IMR-90 (cell line): ENCODE measurements around the gene RTP5. TPM values are rescaled to one million over a fixed set of nuclear protein-coding genes. Genes with fewer than 3 reads are reported as not detected.

ENCODE experiments used
- ATAC-seq: fragments of 200-7000 bp; cut with Tn5 transposase; 2 replicates; pipeline ENCODE4 v1.9.1; 2020; ENCODE audit warnings: low read depth, mild to moderate bottlenecking, moderate library complexity
- BruUV-seq: library from RNA; stranded (reverse); fragments of 400-500 nt; replicated peaks from 2 replicates; lab custom pipeline; 2021; lab: Mats Ljungman, UMichigan
- CTCF ChIA-PET: fragments of 300-600 bp; formaldehyde crosslinking; extraction: SDS; loops from one replicate; lab custom pipeline; 2021; ENCODE audit warnings: antibody characterized with exemption; lab: Yijun Ruan, JAX
- POLR2A ChIA-PET: fragments of 300-600 bp; sonication (Branson Sonifier 250); formaldehyde crosslinking; loops from one replicate; lab custom pipeline; 2022; ENCODE audit warnings: antibody characterized with exemption; ENCODE audit not compliant: unreplicated experiment; lab: Charles Lee
- DNase-seq: peaks from one replicate; pipeline ENCODE4 v3.0.0; 2013
- H2AFZ ChIP-seq: replicated peaks from 2 replicates; pipeline ENCODE3; 2013; ENCODE audit warnings: low read length, mild to moderate bottlenecking; ENCODE audit not compliant: poor library complexity
- H2AK5ac ChIP-seq: 2 replicates; pipeline ENCODE4 v1.6.1; 2013; ENCODE audit warnings: low read depth, low read length, inconsistent platforms
- H2AK9ac ChIP-seq: replicated peaks from 2 replicates; pipeline ENCODE3; 2013; ENCODE audit warnings: mild to moderate bottlenecking, low read depth, low read length, moderate library complexity; ENCODE audit not compliant: poor library complexity
- H2BK120ac ChIP-seq: 2 replicates; pipeline ENCODE4 v1.6.1; 2013; ENCODE audit warnings: low read depth, low read length, inconsistent platforms
- H2BK15ac ChIP-seq: 3 replicates; pipeline ENCODE4 v1.6.1; 2013; ENCODE audit warnings: low read depth, low read length, inconsistent platforms
- H2BK20ac ChIP-seq: 2 replicates; pipeline ENCODE4 v1.6.1; 2013; ENCODE audit warnings: low read depth, mild to moderate bottlenecking, inconsistent platforms, low read length, moderate library complexity
- H2BK5ac ChIP-seq: 2 replicates; pipeline ENCODE4 v1.6.1; 2013; ENCODE audit warnings: mild to moderate bottlenecking, low read depth, low read length, inconsistent platforms; ENCODE audit not compliant: poor library complexity, severe bottlenecking
- H3K14ac ChIP-seq: replicated peaks from 2 replicates; pipeline ENCODE4 v1.6.1; 2013; ENCODE audit warnings: low read depth, low read length, inconsistent platforms
- H3K18ac ChIP-seq: 2 replicates; pipeline ENCODE4 v1.6.1; 2013; ENCODE audit warnings: low read depth, low read length, control low read depth
- H3K23ac ChIP-seq: 2 replicates; pipeline ENCODE4 v1.6.1; 2013; ENCODE audit warnings: low read depth, low read length, inconsistent platforms
- H3K27ac ChIP-seq: 2 replicates; pipeline ENCODE4 v1.5.1; 2013; ENCODE audit warnings: mild to moderate bottlenecking, control low read depth, low read length; ENCODE audit not compliant: insufficient read depth
- H3K27me3 ChIP-seq: 2 replicates; pipeline ENCODE4 v1.6.1; 2013; ENCODE audit warnings: low read length; ENCODE audit not compliant: control insufficient read depth, insufficient read depth
- H3K36me3 ChIP-seq: 2 replicates; pipeline ENCODE4 v1.6.1; 2013; ENCODE audit warnings: low read length, mixed read lengths; ENCODE audit not compliant: control insufficient read depth, insufficient read depth
- H3K4ac ChIP-seq: 2 replicates; pipeline ENCODE4 v1.6.1; 2013; ENCODE audit warnings: low read depth, low read length, inconsistent platforms
- H3K4me1 ChIP-seq: 2 replicates; pipeline ENCODE4 v1.6.1; 2013; ENCODE audit warnings: low read length, mixed read lengths; ENCODE audit not compliant: control insufficient read depth, insufficient read depth
- H3K4me2 ChIP-seq: 2 replicates; pipeline ENCODE4 v1.6.1; 2013; ENCODE audit warnings: low read depth, mild to moderate bottlenecking, control low read depth, low read length, moderate library complexity
- H3K4me3 ChIP-seq: 2 replicates; pipeline ENCODE4 v1.5.1; 2013; ENCODE audit warnings: low read depth, mild to moderate bottlenecking, control low read depth, low read length, moderate library complexity; ENCODE audit not compliant: insufficient read depth
- H3K56ac ChIP-seq: 2 replicates; pipeline ENCODE4 v1.6.1; 2013; ENCODE audit warnings: low read length, inconsistent platforms; ENCODE audit not compliant: insufficient read depth; ENCODE audit errors: extremely low read depth
- H3K79me1 ChIP-seq, 2 experiments: 2 replicates each; pipeline ENCODE4 v1.6.1; 2013; ENCODE audit warnings: low read length in 2 of 2, inconsistent platforms in 1 of 2, low read depth in 1 of 2
- H3K9ac ChIP-seq: 2 replicates; pipeline ENCODE4 v1.6.1; 2013; ENCODE audit warnings: low read depth, low read length, control low read depth
- H3K9me1 ChIP-seq: 2 replicates; pipeline ENCODE4 v1.6.1; 2013; ENCODE audit warnings: low read length, inconsistent platforms; ENCODE audit not compliant: insufficient read depth
- H3K9me3 ChIP-seq: 2 replicates; pipeline ENCODE4 v1.6.1; 2013; ENCODE audit warnings: low read length; ENCODE audit not compliant: control insufficient read depth, insufficient read depth
- H4K20me1 ChIP-seq: 2 replicates; pipeline ENCODE4 v1.6.1; 2013; ENCODE audit warnings: low read length, inconsistent platforms; ENCODE audit not compliant: insufficient read depth
- H4K5ac ChIP-seq: 2 replicates; pipeline ENCODE4 v1.6.1; 2013; ENCODE audit warnings: mild to moderate bottlenecking, low read depth, low read length, control low read depth
- H4K8ac ChIP-seq, 2 experiments: 2 replicates each; pipeline ENCODE4 v1.6.1; 2013; ENCODE audit warnings: low read depth in 2 of 2, low read length in 2 of 2, control low read depth in 1 of 2, inconsistent platforms in 1 of 2
- H4K91ac ChIP-seq: 2 replicates; pipeline ENCODE4 v1.6.1; 2013; ENCODE audit warnings: low read depth, low read length, inconsistent platforms; ENCODE audit not compliant: insufficient read depth
- BHLHE40 ChIP-seq: fragments of 150-350 bp; IDR thresholded peaks from 2 replicates; pipeline ENCODE4 v1.6.1; 2016; ENCODE audit warnings: mild to moderate bottlenecking, low read depth, low read length
- CEBPB ChIP-seq: IDR thresholded peaks from 2 replicates; pipeline ENCODE4 v1.6.1; 2012; ENCODE audit warnings: low read depth, low read length, improper control_type of control experiment
- CHD1 ChIP-seq: IDR thresholded peaks from 2 replicates; pipeline ENCODE4 v1.6.1; 2012; ENCODE audit warnings: low read depth, low read length, improper control_type of control experiment
- ELK1 ChIP-seq: fragments of 150-350 bp; IDR thresholded peaks from 2 replicates; pipeline ENCODE4 v1.6.1; 2016; ENCODE audit warnings: low read depth, mild to moderate bottlenecking, low read length, moderate library complexity, borderline replicate concordance
- FOS ChIP-seq: fragments of 150-350 bp; IDR thresholded peaks from 2 replicates; pipeline ENCODE4 v1.6.1; 2016; ENCODE audit warnings: low read depth, low read length
- MAFK ChIP-seq: IDR thresholded peaks from 2 replicates; pipeline ENCODE4 v1.6.1; 2012; ENCODE audit warnings: low read depth, low read length, improper control_type of control experiment
- MAZ ChIP-seq: IDR thresholded peaks from 2 replicates; pipeline ENCODE4 v1.6.1; 2012; ENCODE audit warnings: low read depth, mild to moderate bottlenecking, low read length, improper control_type of control experiment, moderate library complexity, borderline replicate concordance
- MXI1 ChIP-seq: IDR thresholded peaks from 2 replicates; pipeline ENCODE4 v1.6.1; 2012; ENCODE audit warnings: low read depth, mild to moderate bottlenecking, low read length, moderate library complexity, borderline replicate concordance
- NFE2L2 ChIP-seq: fragments of 150-350 bp; IDR thresholded peaks from 2 replicates; pipeline ENCODE4 v1.6.1; 2016; ENCODE audit warnings: low read depth, mild to moderate bottlenecking, low read length
- POLR2A ChIP-seq: IDR thresholded peaks from 2 replicates; pipeline ENCODE4 v1.6.1; 2012; ENCODE audit warnings: mild to moderate bottlenecking, low read depth, low read length
- RCOR1 ChIP-seq: IDR thresholded peaks from 2 replicates; pipeline ENCODE4 v1.6.1; 2012; ENCODE audit warnings: mild to moderate bottlenecking, low read length, improper control_type of control experiment; ENCODE audit not compliant: insufficient replicate concordance
- RFX5 ChIP-seq: IDR thresholded peaks from 2 replicates; pipeline ENCODE4 v1.8.0; 2012; ENCODE audit warnings: low read depth, mild to moderate bottlenecking, low read length, moderate library complexity
- SMC3 ChIP-seq: fragments of 150-350 bp; IDR thresholded peaks from 2 replicates; pipeline ENCODE4 v1.6.1; 2016; ENCODE audit warnings: low read depth, mild to moderate bottlenecking, antibody characterized with exemption, low read length, moderate library complexity
- USF2 ChIP-seq: fragments of 150-350 bp; IDR thresholded peaks from 2 replicates; pipeline ENCODE4 v1.6.1; 2017; ENCODE audit warnings: mild to moderate bottlenecking, antibody characterized with exemption, low read length, low read depth
- WGBS, 2 experiments: methylation state at CpG; one replicate each; pipeline versions ENCODE4 v1.1.5 to v1.1.7; 2013; ENCODE audit warnings: missing lambda C conversion rate in 2 of 2; ENCODE audit not compliant: insufficient read length in 1 of 2; ENCODE audit errors: extremely low coverage in 2 of 2; 5-methylcytosine and 5-hydroxymethylcytosine counted together
- dilution Hi-C: fragments of 300-500 bp; cut with HindIII; formaldehyde crosslinking; loops from one replicate; pipeline ENCODE4 v1.14.3; 2018; ENCODE audit warnings: low sequenced_read_pairs; ENCODE audit not compliant: unreplicated experiment
- in situ Hi-C: fragments of 300-500 bp; cut with MboI; formaldehyde crosslinking; loops from 3 replicates; pipeline ENCODE4 v1.14.3; 2019; ENCODE audit warnings: low sequenced_read_pairs, inconsistent platforms, mixed read lengths
- intact Hi-C: fragments of 100-400 bp; cut with micrococcal nuclease; formaldehyde crosslinking; loops from 2 replicates; pipeline ENCODE4 v1.10.0; 2022
- polyA plus RNA-seq, 3 experiments: library from polyadenylated mRNA; depleted of rRNA; stranded (reverse); fragments of >200 nt; gene quantifications; 2 replicates each; pipeline ENCODE4 v1.2.3, GENCODE V29; 2012; ENCODE audit warnings: low replicate concordance in 1 of 3
- total RNA-seq: library from RNA; depleted of rRNA; stranded (reverse); fragments of >200 nt; gene quantifications from 2 replicates; pipeline ENCODE4 v1.2.3, GENCODE V29; 2012

RTP5 gene
- total and polyA plus RNA-seq, 2 of the 4 experiments (the other 2 are of a cell fraction), result not detected

- no peak overlapping the region for H3K4me3 ChIP-seq
Measured at GRCh38 chr2:241873803-241874110, 4.2 kb downstream of the RTP5 start.

More at GRCh38 chr2:241873803-241874110, 4.2 kb downstream of the RTP5 start:
- Histone ChIP-seq H3K18ac (no peak overlapping the region), H3K23ac (no peak overlapping the region), H3K4me1 (no peaks in the 10 kb centered on the region; the same call in 1 of the 2 replicates), H3K79me1 (no peaks in the 10 kb centered on the region), H2BK5ac (no peak overlapping the region), H2BK20ac (no peak overlapping the region), H2BK120ac (no peak overlapping the region), H3K27ac (no peak overlapping the region), H2BK15ac (no peak overlapping the region), H3K9ac (no peak overlapping the region), H4K20me1 (no peaks in the 10 kb centered on the region), H4K8ac (no peak overlapping the region), H4K5ac (no peak overlapping the region), H3K4ac (no peak overlapping the region), H3K4me2 (no peak overlapping the region), H3K14ac (no peak overlapping the region), H3K9me1 (no peaks in the 10 kb centered on the region), H3K27me3 (peaks cover 15% of the 10 kb centered on the region), H2AK5ac (no peak overlapping the region), H4K91ac (no peak overlapping the region), H2AFZ (no peak overlapping the region), H3K36me3 (no peaks in the 10 kb centered on the region), H2AK9ac (no peak overlapping the region), H3K9me3 (no peaks in the 10 kb centered on the region), H3K56ac (no peak overlapping the region)
- no peak for TF ChIP-seq RCOR1
- TF ChIP-seq POLR2A, result no peak
- TF ChIP-seq USF2, result no peak
- no peak for TF ChIP-seq MAFK
- no peak for TF ChIP-seq CEBPB
- TF ChIP-seq MAZ, result no peak
- no peak for TF ChIP-seq FOS
- no peak for TF ChIP-seq BHLHE40
- TF ChIP-seq NFE2L2, result no peak
- TF ChIP-seq MXI1, result no peak
- TF ChIP-seq CHD1, result no peak
- TF ChIP-seq ELK1, result no peak
- no peak for TF ChIP-seq SMC3
- TF ChIP-seq RFX5, result no peak
- WGBS, 2 experiments, result no CpG with 5 or more reads among the region's 7 CpGs
- DNase-seq (no peak), ATAC-seq (no peak)
- BruUV-seq, result no TSS peak
- ChIA-PET POLR2A (no interaction called here), CTCF (no interaction called here)
- intact Hi-C loops (loop anchor here (10.0 kb wide), 1 partner anchor 169 kb away; the partner anchor contains the start of gene ING5), dilution Hi-C loops (no loop called here), in situ Hi-C loops (no loop called here)
